H7 (cell line): ENCODE results near the gene YARS1. TPM values are rescaled to one million over a fixed set of nuclear protein-coding genes. Genes with fewer than 3 reads are reported as not detected.
"Not testable (repeated sequence)": the region's sequence is repeated elsewhere in the genome, so short reads cannot be mapped to it uniquely, and the experiment has no call there.

Experiments used
- DNase-seq: peaks from one replicate; pipeline ENCODE4 v3.0.0; 2012
- H3K27me3 ChIP-seq: 2 replicates; pipeline ENCODE4 v1.6.0; 2011; ENCODE audit warnings: mild to moderate bottlenecking, low read length; ENCODE audit not compliant: control insufficient read depth, insufficient read depth
- H3K36me3 ChIP-seq: replicated peaks from 2 replicates; pipeline ENCODE4 v1.5.1; 2011; ENCODE audit warnings: low read length; ENCODE audit not compliant: control insufficient read depth, insufficient read depth
- H3K4me3 ChIP-seq: 2 replicates; pipeline ENCODE4 v1.5.1; 2011; ENCODE audit warnings: low read depth, mild to moderate bottlenecking, control low read depth, low read length, moderate library complexity; ENCODE audit not compliant: insufficient read depth
- total RNA-seq: library from RNA; depleted of rRNA; stranded (reverse); fragments of >200 nt; shearing (Covaris generic); gene quantifications from 2 replicates; pipeline ENCODE4 v1.2.3, GENCODE V29; 2014

The YARS1 gene
- total RNA-seq, 1 experiment from 2014 or later: 260 TPM

GRCh38 chr1:32804460-32804859 is 12.7 kb downstream of the YARS1 start:
- not testable (repeated sequence) for H3K4me3 ChIP-seq, DNase-seq, H3K27me3 ChIP-seq
- H3K36me3 ChIP-seq: peaks cover 29% of the 10 kb centered on the region

- Histone ChIP-seq H3K36me3 (peaks cover 37% of the 10 kb centered on the region), H3K4me3 (no peak overlapping the region), H3K27me3 (no peaks in the 10 kb centered on the region)
- no peak for DNase-seq
These were observed 16.0 kb downstream of the YARS1 start for GRCh38 chr1:32801096-32801715.

GRCh38 chr1:32798679-32799416 is 18.3 kb downstream of the YARS1 start:
- H3K27me3 ChIP-seq: no peaks in the 10 kb centered on the region
- H3K36me3 ChIP-seq: peaks cover 34% of the 10 kb centered on the region

GRCh38 chr1:32798191-32798590 is 19.0 kb downstream of the YARS1 start:
- H3K27me3 ChIP-seq: no peaks in the 10 kb centered on the region
- H3K36me3 ChIP-seq: peaks cover 34% of the 10 kb centered on the region
- no peak for DNase-seq
- H3K4me3 ChIP-seq: no peak overlapping the region

More at GRCh38 chr1:32798679-32799416, 18.3 kb downstream of the YARS1 start:
- no peak for DNase-seq
- no peak overlapping the region for H3K4me3 ChIP-seq

GRCh38 chr1:32797456-32797855 is 19.7 kb downstream of the YARS1 start:
- no peak for DNase-seq
- Histone ChIP-seq H3K27me3 (no peaks in the 10 kb centered on the region), H3K36me3 (peaks cover 33% of the 10 kb centered on the region)

GRCh38 chr1:32795763-32796162 is 21.4 kb downstream of the YARS1 start:
- DNase-seq, H3K27me3 ChIP-seq, H3K4me3 ChIP-seq: not testable (repeated sequence)
- peaks cover 39% of the 10 kb centered on the region for H3K36me3 ChIP-seq

More at GRCh38 chr1:32797456-32797855, 19.7 kb downstream of the YARS1 start:
- no peak overlapping the region for H3K4me3 ChIP-seq

GRCh38 chr1:32791881-32792280 is 25.3 kb downstream of the YARS1 start:
- H3K4me3 ChIP-seq: no peak overlapping the region
- H3K36me3 ChIP-seq: peaks cover 34% of the 10 kb centered on the region
- H3K27me3 ChIP-seq: no peaks in the 10 kb centered on the region
- DNase-seq: no peak

GRCh38 chr1:32789356-32789755 is 27.8 kb downstream of the YARS1 start:
- H3K4me3 ChIP-seq, H3K27me3 ChIP-seq, DNase-seq: not testable (repeated sequence)
- H3K36me3 ChIP-seq: peaks cover 40% of the 10 kb centered on the region

GRCh38 chr1:32786856-32787255 is 30.3 kb downstream of the YARS1 start:
- Histone ChIP-seq H3K27me3 (no peaks in the 10 kb centered on the region), H3K4me3 (no peak overlapping the region), H3K36me3 (peaks cover 44% of the 10 kb centered on the region)
- peak; percentile 33 for DNase-seq

GRCh38 chr1:32784817-32785216 is 32.3 kb downstream of the YARS1 start:
- H3K27me3 ChIP-seq: no peaks in the 10 kb centered on the region
- H3K36me3 ChIP-seq: peaks cover 53% of the 10 kb centered on the region
- H3K4me3 ChIP-seq: no peak overlapping the region
- no peak for DNase-seq

- H3K36me3 ChIP-seq: peaks cover 57% of the 10 kb centered on the region
- no peak for DNase-seq
- no peak overlapping the region for H3K4me3 ChIP-seq
- no peaks in the 10 kb centered on the region for H3K27me3 ChIP-seq
These were observed 33.3 kb downstream of the YARS1 start for GRCh38 chr1:32783851-32784250.

- DNase-seq: no peak
- H3K27me3 ChIP-seq: no peaks in the 10 kb centered on the region
- H3K4me3 ChIP-seq: no peak overlapping the region
- H3K36me3 ChIP-seq: peaks cover 56% of the 10 kb centered on the region
These were observed 35.1 kb downstream of the YARS1 start for GRCh38 chr1:32782086-32782485.

GRCh38 chr1:32780628-32781234 is 36.4 kb downstream of the YARS1 start:
- H3K27me3 ChIP-seq: no peaks in the 10 kb centered on the region
- peaks cover 49% of the 10 kb centered on the region for H3K36me3 ChIP-seq
- DNase-seq: no peak
- no peak overlapping the region for H3K4me3 ChIP-seq

GRCh38 chr1:32780005-32780404 is 37.2 kb downstream of the YARS1 start:
- DNase-seq: no peak
- Histone ChIP-seq H3K4me3 (no peak overlapping the region), H3K27me3 (no peaks in the 10 kb centered on the region), H3K36me3 (peaks cover 53% of the 10 kb centered on the region)

GRCh38 chr1:32779242-32779641 is 37.9 kb downstream of the YARS1 start:
- peaks cover 48% of the 10 kb centered on the region for H3K36me3 ChIP-seq
- no peak for DNase-seq
- H3K4me3 ChIP-seq: no peak overlapping the region
- H3K27me3 ChIP-seq: no peaks in the 10 kb centered on the region
